Measurements from ENCODE around the gene CFL2.
A peak's percentile ranks its signal among the peaks of the same experiment; 100 is the strongest.

Gene CFL2

GRCh38 chr14:34676516-34677211, 37.7 kb downstream of the CFL2 start:
- H2AFZ ChIP-seq (ENCODE audit: low read length, unreplicated experiment): no peak overlapping the region
- H3K27ac ChIP-seq (ENCODE audit: low read depth, low read length): no peak overlapping the region
- H3K36me3 ChIP-seq (ENCODE audit: insufficient read depth, low read length): no peaks in the 10 kb centered on the region

GRCh38 chr14:34673702-34674101, 40.7 kb downstream of the CFL2 start:
- Histone ChIP-seq H3K27me3 (ENCODE audit: insufficient read depth, low read length) (no peaks in the 10 kb centered on the region), H2AFZ (ENCODE audit: low read length, unreplicated experiment) (no peak overlapping the region), H3K27ac (ENCODE audit: low read depth, low read length) (no peak overlapping the region), H3K79me2 (ENCODE audit: control insufficient read depth, insufficient read depth, low read length, unreplicated experiment) (no peaks in the 10 kb centered on the region), H3K4me3 (ENCODE audit: low read depth, low read length) (no peak overlapping the region), H3K36me3 (ENCODE audit: insufficient read depth, low read length) (no peaks in the 10 kb centered on the region), H3K4me1 (ENCODE audit: control insufficient read depth, insufficient read depth, low read length, unreplicated experiment) (peaks cover 11% of the 10 kb centered on the region)

More at GRCh38 chr14:34676516-34677211, 37.7 kb downstream of the CFL2 start:
- Histone ChIP-seq H3K79me2 (ENCODE audit: control insufficient read depth, insufficient read depth, low read length, unreplicated experiment) (no peaks in the 10 kb centered on the region), H3K27me3 (ENCODE audit: insufficient read depth, low read length) (no peaks in the 10 kb centered on the region), H3K4me3 (ENCODE audit: low read depth, low read length) (no peak overlapping the region), H3K4me1 (ENCODE audit: control insufficient read depth, insufficient read depth, low read length, unreplicated experiment) (peaks cover 11% of the 10 kb centered on the region)

DNA sequence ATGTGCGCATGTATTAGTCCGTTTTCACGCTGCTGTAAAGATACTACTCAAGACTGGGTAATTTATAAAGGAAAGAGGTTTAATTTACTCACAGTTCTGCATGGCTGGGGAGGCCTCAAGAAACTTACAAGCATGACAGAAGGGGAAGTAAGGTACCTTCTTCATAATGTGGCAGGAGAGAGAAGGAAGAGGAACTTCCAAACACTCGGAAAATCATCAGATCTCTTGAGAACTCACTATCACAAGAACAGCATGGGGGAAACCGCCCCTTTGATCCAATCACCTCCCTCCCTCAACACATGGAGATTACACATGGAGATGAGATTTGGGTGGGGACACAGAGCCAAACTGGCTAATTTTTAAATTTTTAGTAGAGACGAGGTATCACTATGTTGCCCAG, 42.7 kb downstream of the CFL2 start:
- no peak overlapping the region for H3K27ac ChIP-seq (ENCODE audit: low read depth, low read length)
- no peak overlapping the region for H2AFZ ChIP-seq (ENCODE audit: low read length, unreplicated experiment)
- no peaks in the 10 kb centered on the region for H3K27me3 ChIP-seq (ENCODE audit: insufficient read depth, low read length)
- H3K4me1 ChIP-seq (ENCODE audit: control insufficient read depth, insufficient read depth, low read length, unreplicated experiment): peaks cover 7% of the 10 kb centered on the region
- no peaks in the 10 kb centered on the region for H3K36me3 ChIP-seq (ENCODE audit: insufficient read depth, low read length)
- H3K4me3 ChIP-seq (ENCODE audit: low read depth, low read length): no peak overlapping the region
- no peaks in the 10 kb centered on the region for H3K79me2 ChIP-seq (ENCODE audit: control insufficient read depth, insufficient read depth, low read length, unreplicated experiment)

GRCh38 chr14:34668111-34668510, 46.3 kb downstream of the CFL2 start:
- Histone ChIP-seq H2AFZ (ENCODE audit: low read length, unreplicated experiment) (peak overlapping the region; percentile 39), H3K79me2 (ENCODE audit: control insufficient read depth, insufficient read depth, low read length, unreplicated experiment) (no peaks in the 10 kb centered on the region), H3K27ac (ENCODE audit: low read depth, low read length) (no peak overlapping the region), H3K36me3 (ENCODE audit: insufficient read depth, low read length) (no peaks in the 10 kb centered on the region), H3K4me3 (ENCODE audit: low read depth, low read length) (no peak overlapping the region), H3K4me1 (ENCODE audit: control insufficient read depth, insufficient read depth, low read length, unreplicated experiment) (peaks cover 26% of the 10 kb centered on the region), H3K27me3 (ENCODE audit: insufficient read depth, low read length) (no peaks in the 10 kb centered on the region)

GRCh38 chr14:34667007-34667406, 47.4 kb downstream of the CFL2 start:
- peaks cover 26% of the 10 kb centered on the region for H3K4me1 ChIP-seq (ENCODE audit: control insufficient read depth, insufficient read depth, low read length, unreplicated experiment)
- no peak overlapping the region for H3K4me3 ChIP-seq (ENCODE audit: low read depth, low read length)
- H3K36me3 ChIP-seq (ENCODE audit: insufficient read depth, low read length): no peaks in the 10 kb centered on the region
- H3K27me3 ChIP-seq (ENCODE audit: insufficient read depth, low read length): no peaks in the 10 kb centered on the region
- H3K27ac ChIP-seq (ENCODE audit: low read depth, low read length): no peak overlapping the region
- no peak overlapping the region for H2AFZ ChIP-seq (ENCODE audit: low read length, unreplicated experiment)
- no peaks in the 10 kb centered on the region for H3K79me2 ChIP-seq (ENCODE audit: control insufficient read depth, insufficient read depth, low read length, unreplicated experiment)

GRCh38 chr14:34665785-34666435, 48.5 kb downstream of the CFL2 start:
- peak overlapping the region; percentile 81 for H3K27ac ChIP-seq (ENCODE audit: low read depth, low read length)
- H2AFZ ChIP-seq (ENCODE audit: low read length, unreplicated experiment): peak overlapping the region; percentile 51

GRCh38 chr14:34662561-34663088, 51.8 kb downstream of the CFL2 start:
- no peaks in the 10 kb centered on the region for H3K79me2 ChIP-seq (ENCODE audit: control insufficient read depth, insufficient read depth, low read length, unreplicated experiment)
- no peak overlapping the region for H3K27ac ChIP-seq (ENCODE audit: low read depth, low read length)
- H3K4me3 ChIP-seq (ENCODE audit: low read depth, low read length): no peak overlapping the region
- H2AFZ ChIP-seq (ENCODE audit: low read length, unreplicated experiment): no peak overlapping the region
- peaks cover 19% of the 10 kb centered on the region for H3K4me1 ChIP-seq (ENCODE audit: control insufficient read depth, insufficient read depth, low read length, unreplicated experiment)
- no peaks in the 10 kb centered on the region for H3K27me3 ChIP-seq (ENCODE audit: insufficient read depth, low read length)
- H3K36me3 ChIP-seq (ENCODE audit: insufficient read depth, low read length): no peaks in the 10 kb centered on the region

More at GRCh38 chr14:34665785-34666435, 48.5 kb downstream of the CFL2 start:
- H3K27me3 ChIP-seq (ENCODE audit: insufficient read depth, low read length): no peaks in the 10 kb centered on the region
- H3K4me3 ChIP-seq (ENCODE audit: low read depth, low read length): peak overlapping the region; percentile 0; the same call in 1 of the 2 replicates
- no peaks in the 10 kb centered on the region for H3K36me3 ChIP-seq (ENCODE audit: insufficient read depth, low read length)
- H3K4me1 ChIP-seq (ENCODE audit: control insufficient read depth, insufficient read depth, low read length, unreplicated experiment): peaks cover 26% of the 10 kb centered on the region
- H3K79me2 ChIP-seq (ENCODE audit: control insufficient read depth, insufficient read depth, low read length, unreplicated experiment): no peaks in the 10 kb centered on the region

DNA sequence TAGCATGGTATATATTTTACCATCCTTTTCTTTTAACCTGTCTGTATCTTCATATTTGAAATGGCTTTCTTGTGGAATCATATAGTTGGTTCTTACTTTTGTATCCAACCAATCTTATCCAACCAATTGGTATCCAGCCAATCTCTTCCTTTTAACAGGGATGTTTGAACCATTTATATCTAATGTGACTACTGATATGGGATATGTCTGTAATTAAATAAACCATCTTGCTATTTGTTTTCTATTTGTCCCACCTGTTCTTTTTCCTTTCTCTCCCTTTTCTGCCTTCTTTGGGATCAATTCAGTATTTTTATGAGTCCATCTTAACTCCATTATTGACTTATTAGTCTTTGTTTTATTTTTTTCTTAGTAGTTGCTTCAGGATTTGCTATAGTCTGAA, 53.6 kb downstream of the CFL2 start:
- Histone ChIP-seq H3K36me3 (ENCODE audit: insufficient read depth, low read length) (no peaks in the 10 kb centered on the region), H3K27ac (ENCODE audit: low read depth, low read length) (no peak overlapping the region), H3K27me3 (ENCODE audit: insufficient read depth, low read length) (no peaks in the 10 kb centered on the region), H3K4me1 (ENCODE audit: control insufficient read depth, insufficient read depth, low read length, unreplicated experiment) (peaks cover 10% of the 10 kb centered on the region), H3K4me3 (ENCODE audit: low read depth, low read length) (no peak overlapping the region), H2AFZ (ENCODE audit: low read length, unreplicated experiment) (no peak overlapping the region), H3K79me2 (ENCODE audit: control insufficient read depth, insufficient read depth, low read length, unreplicated experiment) (no peaks in the 10 kb centered on the region)
